HG03354 (cell line): Measurements from ENCODE around the gene LRRC9.
"Not testable (repeated sequence)": the region's sequence is repeated elsewhere in the genome, so short reads cannot be mapped to it uniquely, and the experiment has no call there.

Experiments
- ATAC-seq: cut with Tn5 transposase; IDR thresholded peaks from one replicate; pipeline ENCODE4 v1.9.1; 2021; ENCODE audit warnings: mild to moderate bottlenecking; ENCODE audit not compliant: unreplicated experiment, poor library complexity, severe bottlenecking

Gene LRRC9

DNA sequence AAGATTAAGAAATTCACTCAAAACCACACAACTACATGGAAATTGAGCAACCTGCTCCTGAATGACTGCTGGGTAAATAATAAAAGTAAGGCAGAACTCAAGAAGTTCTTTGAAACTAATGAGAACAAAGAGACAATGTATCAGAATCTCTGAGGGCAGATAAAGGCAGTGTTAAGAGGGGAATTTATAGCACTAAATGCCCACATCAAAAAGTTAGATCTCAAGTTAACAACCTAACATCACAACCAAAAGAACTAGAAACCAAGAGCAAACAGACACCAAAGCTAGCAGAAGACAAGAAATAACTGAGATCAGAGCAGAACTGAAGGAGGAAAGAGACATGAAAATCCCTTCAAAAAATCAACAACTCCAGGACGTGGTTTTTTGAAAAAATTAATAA, 128.0 kb downstream of the LRRC9 start:
- not testable (repeated sequence) for ATAC-seq

DNA sequence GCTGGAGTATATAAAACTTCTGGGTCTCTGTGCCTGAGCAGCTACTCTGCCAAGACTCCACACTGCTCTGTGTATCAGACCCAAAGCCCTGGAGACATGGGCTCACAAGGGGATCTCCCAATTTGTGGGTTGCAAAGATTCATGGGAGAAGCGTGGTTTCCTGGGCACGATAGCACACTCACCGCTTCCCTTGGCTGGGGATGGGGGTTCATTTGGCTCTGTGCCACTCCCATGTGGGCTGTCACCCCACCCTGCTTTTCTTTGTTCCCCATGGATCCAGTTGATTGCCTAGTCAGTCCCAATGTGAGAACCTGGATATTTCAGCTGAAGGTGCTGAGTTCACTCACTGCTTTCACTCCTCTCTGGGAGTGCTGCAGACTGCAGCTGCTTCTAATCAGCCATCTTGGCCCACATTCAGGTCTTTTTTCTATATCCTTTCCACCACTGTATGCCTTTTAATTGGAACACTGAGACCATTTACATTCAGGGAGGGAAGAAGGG, 131.8 kb downstream of the LRRC9 start:
- no peak for ATAC-seq

DNA sequence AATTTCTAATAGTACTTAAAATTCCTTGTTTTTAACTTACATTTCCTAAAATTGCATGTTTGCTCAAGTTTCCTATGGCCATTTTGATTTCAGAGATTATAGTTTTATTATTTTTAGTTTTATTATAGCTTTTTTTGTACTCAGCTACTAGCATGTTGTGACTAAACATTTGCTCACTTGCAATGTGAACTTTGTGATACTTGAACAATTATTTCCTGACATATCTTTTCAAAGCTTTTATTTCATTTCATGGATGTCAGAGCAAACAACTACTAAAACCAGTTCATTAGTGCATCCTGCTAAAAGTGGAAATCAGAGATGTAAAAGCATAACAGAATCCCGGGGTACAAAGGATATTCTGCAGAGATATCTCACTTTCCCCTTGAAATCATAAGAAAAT, 138.1 kb downstream of the LRRC9 start:
- no peak for ATAC-seq

DNA sequence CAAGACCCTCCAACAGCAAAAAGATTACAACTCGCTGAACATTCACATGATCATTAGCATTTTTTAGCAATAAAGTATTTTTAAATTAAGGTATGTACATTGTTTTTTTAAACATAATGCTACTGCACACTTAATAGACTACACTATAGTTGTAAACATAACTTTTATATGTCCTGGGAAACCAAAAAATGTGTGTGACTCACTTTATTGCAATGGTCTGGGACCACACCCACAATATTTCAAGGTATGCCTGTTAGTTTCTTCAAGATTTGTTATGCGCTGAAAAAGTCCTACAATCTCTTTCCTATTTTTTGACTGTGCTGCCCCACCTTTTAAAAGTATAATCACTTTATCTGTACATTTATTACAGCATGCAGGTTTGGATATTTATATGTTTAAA, 141.4 kb downstream of the LRRC9 start:
- ATAC-seq, result no peak

DNA sequence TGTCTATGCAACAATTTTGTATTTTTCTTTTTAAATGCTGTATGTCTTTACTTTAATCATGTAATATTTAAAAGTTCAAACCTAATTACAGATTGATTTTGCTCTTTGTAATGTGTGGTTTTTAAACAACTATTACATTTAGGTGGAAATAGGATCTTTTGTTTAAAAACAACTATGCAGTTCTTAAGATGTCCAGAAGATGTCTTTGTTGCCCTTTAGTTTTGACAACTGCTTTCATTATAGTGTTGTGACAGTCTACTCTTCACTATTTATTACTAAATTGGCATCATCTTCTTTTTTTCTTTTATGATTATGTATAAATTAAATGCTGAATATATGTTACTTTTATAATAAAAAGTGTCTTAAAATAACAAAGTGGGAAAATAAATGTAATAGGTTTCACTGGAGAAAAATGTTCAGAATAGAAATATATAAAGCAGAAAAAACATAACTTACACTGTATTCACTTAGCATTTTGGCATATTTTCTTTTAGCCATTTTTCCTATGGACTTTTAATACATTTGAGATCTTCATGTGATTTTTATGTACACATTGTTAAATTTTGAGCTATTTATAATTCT, 144.6 kb downstream of the LRRC9 start:
- ATAC-seq, result no peak

DNA sequence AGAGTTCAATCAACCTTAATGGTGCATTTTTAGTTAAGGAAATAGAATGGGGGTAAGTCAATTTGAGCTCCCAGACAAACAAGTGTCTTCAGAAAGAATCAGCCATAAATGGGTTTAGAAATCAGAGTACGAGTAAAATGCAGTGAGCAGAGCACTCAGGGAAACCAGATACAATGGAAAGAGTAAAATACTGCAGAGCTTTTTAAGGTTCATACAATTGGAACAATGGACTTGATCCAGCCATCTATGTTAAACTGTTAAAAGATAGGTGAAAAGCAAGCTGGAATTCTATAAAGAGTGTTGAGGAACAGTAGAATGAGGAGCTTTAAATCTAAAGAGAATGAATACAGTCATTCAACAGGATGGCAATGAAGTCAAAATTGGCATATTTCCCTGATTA, 147.9 kb downstream of the LRRC9 start:
- ATAC-seq, result no peak

DNA sequence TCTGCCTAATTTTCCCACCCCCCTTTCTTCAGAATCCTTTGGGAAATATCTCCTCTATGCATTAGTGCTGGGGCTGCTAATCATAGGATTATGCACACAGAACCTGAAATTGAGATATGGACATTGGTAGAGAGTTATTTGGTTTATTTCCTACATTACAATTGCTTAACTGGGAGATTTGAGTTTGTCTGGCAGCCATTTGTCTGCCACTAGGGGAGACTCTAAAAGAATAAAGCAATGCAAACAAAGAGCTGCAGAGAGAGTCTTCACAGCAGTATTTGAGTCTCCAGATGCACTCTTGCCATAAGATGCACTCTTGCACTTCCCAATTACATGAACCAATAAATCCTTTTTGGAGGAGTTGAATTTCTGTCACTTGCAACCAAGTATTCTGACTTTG, 159.8 kb downstream of the LRRC9 start:
- ATAC-seq, result no peak

DNA sequence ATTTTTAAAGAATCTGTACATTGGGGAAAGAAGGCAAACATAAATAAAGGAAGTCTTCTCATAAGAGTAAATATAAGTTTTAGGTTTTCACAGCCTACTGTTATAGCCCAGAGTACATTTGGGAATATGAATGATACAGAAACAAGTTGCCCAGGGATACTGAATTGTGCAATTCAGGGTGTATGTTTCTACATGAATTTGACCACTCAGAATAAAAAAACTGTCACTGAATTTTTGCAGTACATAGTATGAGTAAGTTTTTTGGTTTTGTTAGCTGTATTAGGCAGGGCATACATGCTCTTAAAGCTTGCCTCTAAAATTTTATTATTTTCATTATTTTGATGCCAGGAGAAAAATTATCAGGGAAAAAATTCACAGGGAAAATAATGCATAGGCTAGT, 165.1 kb downstream of the LRRC9 start:
- no peak for ATAC-seq

DNA sequence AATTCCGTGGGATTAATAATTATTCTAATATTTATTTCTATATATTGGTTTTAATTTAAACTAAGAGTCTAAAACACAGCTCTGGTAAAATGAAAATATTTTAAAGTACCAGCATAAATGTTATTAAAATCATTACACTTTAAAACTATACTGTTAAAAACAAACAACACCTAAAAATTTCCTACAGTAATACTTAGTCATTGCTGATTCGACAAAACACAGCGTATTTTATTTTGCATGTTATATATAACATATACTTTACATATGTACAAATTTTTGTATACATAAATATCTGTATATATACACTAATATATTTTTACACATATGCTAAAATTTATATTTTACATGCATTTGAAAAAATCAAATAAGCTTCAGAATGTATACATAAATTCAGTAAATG, 165.7 kb downstream of the LRRC9 start:
- no peak for ATAC-seq

DNA sequence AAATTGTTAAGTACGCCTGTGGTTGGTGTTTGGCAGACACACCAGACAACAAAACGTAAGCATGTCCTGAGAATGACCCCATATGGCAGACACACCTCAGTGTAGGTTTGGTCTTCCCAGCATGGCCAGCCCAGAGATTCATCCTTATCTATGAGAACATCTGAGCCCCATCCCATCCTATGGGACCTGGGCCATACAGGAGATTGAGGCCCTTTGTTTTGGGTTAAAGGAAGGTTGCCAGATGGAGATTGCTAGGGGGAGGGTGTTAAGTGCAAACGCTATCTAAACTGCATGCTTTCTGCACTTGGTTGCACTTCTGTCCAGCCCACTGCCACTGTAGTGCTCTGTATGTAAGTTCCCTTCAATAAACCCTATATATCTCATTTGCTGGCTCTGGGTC, 167.7 kb downstream of the LRRC9 start:
- no peak for ATAC-seq

DNA sequence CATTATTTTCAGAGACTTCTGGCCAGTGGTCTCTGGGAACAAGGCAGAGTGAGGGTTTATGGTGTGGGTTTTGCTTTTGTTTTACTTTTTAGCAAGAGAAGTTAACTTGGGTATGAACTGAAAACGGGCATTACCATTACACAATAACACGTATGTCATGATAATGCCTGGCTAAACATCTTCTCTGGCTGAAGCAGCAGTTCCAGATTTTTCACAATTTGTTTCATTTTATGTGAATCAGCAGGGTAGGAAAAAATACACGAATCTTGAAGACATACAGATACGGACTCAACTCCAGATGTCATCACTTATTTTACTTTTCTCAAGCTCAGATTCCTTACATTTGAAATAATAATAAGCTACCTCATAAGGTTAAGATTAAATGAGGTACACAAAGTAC, 169.3 kb downstream of the LRRC9 start:
- no peak for ATAC-seq

DNA sequence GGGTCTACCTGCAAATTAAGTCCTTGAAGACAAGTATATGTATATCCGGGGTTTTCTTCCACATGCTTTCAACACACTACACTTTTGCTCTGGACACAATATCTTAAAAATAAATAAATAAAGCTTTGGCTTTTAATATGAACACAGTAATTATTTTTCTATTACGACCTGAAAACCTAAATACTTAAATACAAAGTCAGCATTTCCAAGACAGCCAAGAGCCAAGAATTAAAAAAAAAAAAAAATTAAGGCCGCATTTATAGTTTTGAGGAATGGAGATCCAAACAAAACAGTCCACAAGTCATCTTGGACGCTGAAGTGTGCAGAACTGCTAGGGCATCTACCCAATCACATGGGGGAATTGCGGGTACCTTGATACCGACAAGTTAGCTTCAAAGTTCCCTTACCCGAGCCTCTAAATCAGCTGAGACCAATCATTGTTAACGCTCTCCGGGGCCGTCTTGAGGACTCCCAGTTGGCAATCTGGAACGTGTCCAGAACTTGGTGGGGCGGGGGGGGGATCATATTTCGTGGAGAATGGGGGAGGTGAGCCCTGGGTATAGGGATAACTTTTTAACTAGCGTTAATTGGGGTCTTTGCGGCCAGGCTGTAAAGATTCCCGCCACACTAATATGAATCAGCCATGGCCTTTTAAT, 171.0 kb downstream of the LRRC9 start:
- no peak for ATAC-seq

DNA sequence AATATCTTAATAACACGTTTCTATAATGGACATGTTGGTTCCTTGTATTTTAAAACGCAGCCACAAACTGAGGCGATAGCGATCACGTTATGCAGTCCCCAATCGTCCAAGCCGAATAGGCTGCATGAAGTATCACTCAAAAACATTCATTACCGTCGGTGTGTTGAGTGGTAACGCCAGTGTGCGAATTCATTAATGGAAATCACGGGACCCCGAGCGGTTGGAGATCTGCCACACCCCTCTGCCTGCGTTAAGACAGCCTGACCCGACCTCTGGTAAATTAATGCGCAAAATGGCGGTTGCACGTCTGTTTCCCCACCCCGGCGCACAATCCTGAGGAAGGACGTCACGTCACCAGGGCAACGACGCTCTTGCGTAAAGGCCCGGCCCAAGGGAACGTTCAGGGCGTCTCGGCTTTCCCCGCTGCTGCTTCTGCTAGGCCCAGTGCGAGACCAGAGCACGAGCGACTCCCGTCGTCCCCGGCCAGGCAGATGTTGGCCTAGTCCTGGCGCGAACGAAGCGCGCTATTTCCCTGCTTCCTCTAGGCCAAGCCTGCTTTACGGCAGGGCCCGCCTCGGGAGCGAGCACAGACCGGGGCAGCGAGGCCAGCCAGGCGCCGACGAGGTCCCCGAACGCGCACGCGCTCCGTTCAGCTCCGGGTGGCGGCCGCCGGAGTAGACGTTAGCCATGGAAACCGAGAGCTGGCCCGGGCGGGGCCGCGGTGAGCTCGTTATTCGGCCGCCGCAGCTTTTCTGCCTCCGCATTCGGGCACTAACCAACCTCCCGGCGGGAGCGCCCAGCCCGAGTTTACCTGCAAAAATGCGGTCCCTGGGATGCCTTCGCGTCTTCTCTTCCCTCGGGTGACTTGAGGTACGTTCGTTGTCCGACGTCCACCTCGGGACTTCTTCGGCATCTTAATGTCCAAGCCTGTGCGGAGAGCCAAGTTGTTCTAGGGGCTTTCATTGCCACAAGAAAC, 171.9 kb downstream of the LRRC9 start, which contains the start of gene PCNX4:
TSS of gene PCNX4 (plus strand) at position 374 of the 976 bp plus-strand sequence. CDS start 15,716 bp downstream, outside the sequence.
- peak; percentile 95 for ATAC-seq

DNA sequence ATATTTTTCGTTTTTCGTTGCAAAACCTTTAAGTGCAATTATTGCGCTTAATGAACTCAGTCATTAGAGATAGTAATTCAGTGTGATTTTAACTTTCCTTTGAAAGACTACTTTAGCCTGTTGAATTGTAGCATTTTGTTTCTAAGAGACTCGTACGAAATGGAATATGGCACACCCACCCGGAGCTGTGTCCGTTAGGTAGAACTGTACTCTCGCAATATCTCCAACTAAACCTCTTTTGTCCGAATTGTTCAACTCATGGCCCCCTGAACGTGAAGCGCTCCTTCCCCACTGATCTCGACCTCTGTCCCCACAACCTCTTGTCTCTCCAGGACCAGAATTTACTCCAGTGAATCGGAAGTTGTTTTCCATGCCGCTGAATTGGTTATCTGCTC, 172.6 kb downstream of the LRRC9 start:
- ATAC-seq, result peak; percentile 15

DNA sequence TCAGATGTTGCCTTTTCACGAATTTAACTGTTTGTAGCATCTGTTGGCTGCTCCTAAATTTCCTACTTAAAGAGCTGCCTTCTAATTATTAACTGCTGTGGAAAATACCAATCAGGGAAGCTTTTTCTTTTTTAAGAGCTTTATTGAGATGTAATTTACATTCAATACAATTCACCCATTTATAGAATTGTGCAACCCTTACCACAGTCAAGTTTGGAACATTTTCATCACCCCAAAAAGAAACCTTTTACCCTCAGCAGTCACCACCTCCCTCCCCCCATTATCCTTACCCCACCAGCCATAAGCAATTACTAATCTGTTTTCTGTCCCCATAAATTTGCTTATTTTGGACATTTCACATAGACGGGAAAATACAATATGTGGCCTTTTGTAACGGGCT, 173.1 kb downstream of the LRRC9 start:
- no peak for ATAC-seq

DNA sequence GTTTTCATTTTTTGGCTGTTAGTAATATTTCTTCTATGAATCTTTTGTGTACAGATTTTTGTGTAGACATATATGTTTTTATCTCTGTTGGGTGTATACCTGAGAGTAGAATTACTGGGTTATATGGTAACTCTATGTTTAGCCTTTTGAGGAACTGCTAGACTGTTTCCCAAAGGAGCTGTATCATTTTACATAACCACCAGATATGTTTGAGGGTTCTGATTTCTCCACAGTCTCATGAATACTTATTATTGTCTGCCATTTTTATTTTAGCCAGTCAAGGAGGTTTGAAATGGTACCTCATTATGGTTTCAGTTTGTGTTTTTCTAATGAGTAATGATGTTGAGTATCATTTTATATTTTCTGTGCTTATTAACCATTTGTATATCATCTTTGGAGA, 173.7 kb downstream of the LRRC9 start:
- no peak for ATAC-seq

DNA sequence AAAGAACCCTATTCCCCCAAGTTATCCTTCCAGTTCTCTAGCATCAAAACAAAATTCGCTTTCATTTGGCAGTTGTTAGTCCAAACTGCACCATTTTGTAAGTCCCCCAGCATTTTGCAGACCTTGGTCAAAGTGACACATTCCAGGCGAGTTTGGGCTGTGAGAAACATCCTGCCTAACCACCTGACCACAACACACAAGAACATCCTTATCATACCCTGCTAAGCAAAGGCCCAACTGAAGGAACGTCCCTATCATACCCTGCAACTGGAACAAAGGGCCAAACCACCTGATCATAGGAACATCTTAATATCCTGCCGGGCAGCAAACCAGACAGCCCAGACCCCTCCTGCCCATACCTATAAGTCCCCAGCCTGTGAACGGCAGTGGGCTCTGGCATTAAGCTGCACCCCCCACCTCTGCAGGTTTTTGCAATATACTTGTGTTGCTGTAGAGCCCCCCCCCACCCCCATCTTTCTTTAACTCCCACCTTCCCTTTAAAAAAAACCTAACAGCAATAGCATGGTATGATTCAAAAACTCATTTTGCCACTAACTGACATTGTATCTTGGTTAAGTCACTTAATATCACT, 174.5 kb downstream of the LRRC9 start:
- ATAC-seq, result no peak

DNA sequence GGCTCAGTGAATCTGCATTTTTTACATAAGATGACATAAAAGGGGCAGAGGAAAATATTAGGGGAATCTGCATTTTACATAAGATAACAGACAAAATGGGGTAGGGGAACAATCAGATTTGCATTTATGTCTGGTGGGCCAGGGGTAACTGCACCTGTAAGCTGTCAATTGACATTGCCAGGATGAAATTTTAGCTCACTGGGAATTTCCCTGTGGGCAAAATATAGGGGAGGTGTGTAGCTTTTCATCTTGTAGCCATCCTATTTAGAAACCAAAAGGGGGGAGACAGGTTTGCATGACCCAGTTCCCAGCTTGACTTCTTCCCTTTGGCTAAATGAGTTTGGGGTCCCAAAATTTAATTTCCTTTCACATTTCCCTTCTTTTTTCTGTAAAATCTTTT, 175.3 kb downstream of the LRRC9 start:
- no peak for ATAC-seq

DNA sequence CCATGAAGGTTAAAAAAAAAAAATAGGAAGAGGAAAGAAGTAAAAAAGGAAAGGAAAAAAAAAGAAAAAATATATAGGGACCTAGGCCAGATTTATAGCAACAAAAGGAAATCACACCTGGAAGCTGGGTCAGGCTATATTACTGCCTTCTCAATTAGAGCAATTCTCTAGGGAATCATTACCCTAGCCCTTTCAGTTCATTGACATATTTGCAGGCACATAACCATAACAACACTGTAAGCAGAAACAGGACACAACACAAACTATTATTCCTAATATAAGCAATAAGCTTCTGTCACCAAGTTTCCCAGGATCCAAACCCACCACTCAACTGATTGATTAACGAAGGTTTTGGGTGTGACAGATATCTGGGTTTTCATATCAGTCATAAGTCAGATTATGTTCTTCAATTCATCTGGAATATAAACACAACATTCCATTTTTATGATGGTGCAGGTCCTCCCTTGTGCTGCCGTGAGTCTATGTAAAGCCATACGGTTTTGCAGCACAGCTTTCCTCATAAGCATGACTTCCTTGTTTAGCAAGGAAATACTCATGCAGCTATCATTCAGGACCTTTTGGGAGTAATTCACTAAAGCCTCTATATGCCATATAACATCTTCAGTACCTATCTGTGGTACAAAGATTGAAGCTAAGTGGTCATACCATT, 176.0 kb downstream of the LRRC9 start:
- no peak for ATAC-seq

DNA sequence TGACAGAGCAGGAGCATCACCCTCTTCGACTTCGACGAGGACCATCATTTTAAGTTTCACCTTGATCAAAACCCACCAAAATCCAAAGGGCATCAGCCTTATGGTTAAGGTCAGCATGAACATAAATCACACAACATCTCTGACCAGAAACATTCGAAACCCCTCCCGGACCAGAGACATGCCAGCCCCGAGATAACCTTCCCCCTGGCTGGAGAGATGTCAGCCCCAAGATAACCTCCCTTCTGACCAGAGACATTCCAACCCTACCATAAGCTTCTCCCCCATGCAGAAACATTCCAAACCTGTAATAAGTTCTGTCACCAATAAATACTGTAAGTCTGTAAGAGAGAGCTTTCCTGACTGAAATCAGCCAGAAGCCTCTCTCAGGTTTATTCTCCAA, 178.0 kb downstream of the LRRC9 start:
- ATAC-seq, result no peak
